ENCODE measurements around the gene CDV3.
"Not testable (repeated sequence)": the region's sequence is repeated elsewhere in the genome, so short reads cannot be mapped to it uniquely, and the experiment has no call there.

Gene CDV3

GRCh38 chr3:133573629-133574194, at the start of gene CDV3:
CDV3 (plus strand) TSS chr3:133573686; CDS start chr3:133574045, 359 bp downstream.
- no peak for DNase-seq (ENCODE audit: low read depth)

- DNase-seq (ENCODE audit: low read depth) = not testable (repeated sequence)
Measured at GRCh38 chr3:133523758-133524157, 49.7 kb upstream of the CDV3 start.

- DNase-seq (ENCODE audit: low read depth) = no peak
Measured at GRCh38 chr3:133525435-133525834, 48.1 kb upstream of the CDV3 start.

- no peak for DNase-seq (ENCODE audit: low read depth)
Measured at GRCh38 chr3:133527081-133527715, 46.3 kb upstream of the CDV3 start.

- DNase-seq (ENCODE audit: low read depth) = no peak
Measured at GRCh38 chr3:133529809-133530208, 43.7 kb upstream of the CDV3 start.

- no peak for DNase-seq (ENCODE audit: low read depth)
Measured at GRCh38 chr3:133531981-133532380, 41.5 kb upstream of the CDV3 start.

GRCh38 chr3:133532951-133533350, 40.5 kb upstream of the CDV3 start:
- no peak for DNase-seq (ENCODE audit: low read depth)

- no peak for DNase-seq (ENCODE audit: low read depth)
Measured at GRCh38 chr3:133535971-133536881, 37.3 kb upstream of the CDV3 start.

GRCh38 chr3:133537131-133537530, 36.4 kb upstream of the CDV3 start:
- not testable (repeated sequence) for DNase-seq (ENCODE audit: low read depth)

- DNase-seq (ENCODE audit: low read depth) = no peak
Measured at GRCh38 chr3:133538154-133538553, 35.3 kb upstream of the CDV3 start.

- DNase-seq (ENCODE audit: low read depth) = no peak
Measured at GRCh38 chr3:133540896-133541674, 32.4 kb upstream of the CDV3 start.

- no peak for DNase-seq (ENCODE audit: low read depth)
Measured at GRCh38 chr3:133542871-133543270, 30.6 kb upstream of the CDV3 start.

- DNase-seq (ENCODE audit: low read depth) = not testable (repeated sequence)
Measured at GRCh38 chr3:133544983-133545382, 28.5 kb upstream of the CDV3 start.

GRCh38 chr3:133547432-133548041, 25.9 kb upstream of the CDV3 start:
- DNase-seq (ENCODE audit: low read depth) = no peak

- DNase-seq (ENCODE audit: low read depth) = no peak
Measured at GRCh38 chr3:133548090-133548489, 25.4 kb upstream of the CDV3 start.

GRCh38 chr3:133549565-133549964, 23.9 kb upstream of the CDV3 start:
- DNase-seq (ENCODE audit: low read depth) = no peak

GRCh38 chr3:133551589-133551988, 21.9 kb upstream of the CDV3 start:
- DNase-seq (ENCODE audit: low read depth) = not testable (repeated sequence)

- no peak for DNase-seq (ENCODE audit: low read depth)
Measured at GRCh38 chr3:133561679-133562078, 11.8 kb upstream of the CDV3 start.

- DNase-seq (ENCODE audit: low read depth) = no peak
Measured at GRCh38 chr3:133562376-133562775, 11.1 kb upstream of the CDV3 start.

- no peak for DNase-seq (ENCODE audit: low read depth)
Measured at GRCh38 chr3:133563186-133563591, 10.3 kb upstream of the CDV3 start.

GRCh38 chr3:133563816-133564215, 9.7 kb upstream of the CDV3 start:
- no peak for DNase-seq (ENCODE audit: low read depth)
